ENCODE measurements around the gene CD160. TPM values are rescaled to one million over a fixed set of nuclear protein-coding genes. Genes with fewer than 3 reads are reported as not detected.
"Not testable (repeated sequence)": the region's sequence is repeated elsewhere in the genome, so short reads cannot be mapped to it uniquely, and the experiment has no call there.

CD160 gene
- total RNA-seq, 2 donors from 2014 or later: not detected

DNA sequence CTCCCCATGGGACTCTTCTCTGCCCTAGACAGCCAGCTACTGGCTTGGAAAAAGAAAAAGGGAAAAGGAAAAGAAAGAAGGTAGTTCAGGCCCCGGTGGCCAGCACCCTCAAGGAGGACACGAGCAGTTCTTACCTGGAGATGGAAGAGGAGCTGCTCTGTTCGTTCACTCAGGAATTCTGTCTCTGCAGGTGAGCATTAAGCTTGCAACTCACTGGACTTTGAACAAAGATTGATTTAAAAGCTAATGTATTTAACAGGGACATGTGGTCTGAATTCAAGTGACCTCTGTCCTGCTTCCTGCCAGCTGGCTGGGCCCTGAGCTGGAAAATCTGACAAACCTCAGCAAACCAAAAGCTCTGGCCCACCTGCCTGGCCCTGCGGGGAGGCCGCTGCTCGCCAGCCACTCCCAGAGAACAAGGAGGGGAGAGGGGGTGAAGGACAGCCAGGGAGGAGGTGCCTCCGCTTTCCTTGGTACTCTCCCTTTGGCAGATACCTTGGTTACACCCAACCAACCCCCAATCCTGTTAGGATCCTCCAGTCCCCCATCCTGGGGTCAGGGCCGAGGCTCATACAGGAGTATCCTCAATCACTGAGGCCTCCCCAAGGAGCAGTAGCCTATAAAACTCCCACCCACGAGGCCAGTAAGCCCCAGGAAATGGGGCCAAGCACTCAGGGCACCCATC is 12.0 kb upstream of the CD160 start, which contains the start of gene PDZK1:
TSS of gene PDZK1 (minus strand) at position 186 of the 685 bp plus-strand sequence. CDS start 19,347 bp downstream, outside the sequence.
- intact Hi-C loops (cut with DNase I): no loop called here
- no peak for DNase-seq (ENCODE audit: low spot score)

DNA sequence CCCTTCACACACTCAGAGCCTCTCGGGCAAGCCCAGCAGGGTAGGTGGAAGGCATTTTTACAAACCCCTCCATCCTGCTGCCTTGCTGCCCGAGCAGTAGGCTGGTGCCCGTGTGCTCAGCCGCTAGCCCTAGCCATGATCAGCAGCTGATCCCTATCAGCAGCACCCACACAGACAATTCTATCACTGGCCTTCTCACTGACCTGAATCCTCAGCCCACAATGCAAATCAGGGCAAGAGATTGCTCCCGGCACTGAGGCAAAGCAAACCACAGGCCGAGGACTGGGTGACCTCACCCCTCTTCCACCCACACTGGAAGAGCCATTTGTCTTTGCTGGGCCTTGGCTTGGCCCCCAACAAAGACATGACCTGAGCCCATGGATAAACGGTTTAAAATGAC is 11.2 kb upstream of the CD160 start:
- intact Hi-C loops (cut with DNase I): no loop called here
- no peak for DNase-seq (ENCODE audit: low spot score)

- DNase-seq (ENCODE audit: low spot score): no peak
- intact Hi-C loops (cut with DNase I): no loop called here
Measured at GRCh38 chr1:145710291-145711027, 8.8 kb upstream of the CD160 start.

DNA sequence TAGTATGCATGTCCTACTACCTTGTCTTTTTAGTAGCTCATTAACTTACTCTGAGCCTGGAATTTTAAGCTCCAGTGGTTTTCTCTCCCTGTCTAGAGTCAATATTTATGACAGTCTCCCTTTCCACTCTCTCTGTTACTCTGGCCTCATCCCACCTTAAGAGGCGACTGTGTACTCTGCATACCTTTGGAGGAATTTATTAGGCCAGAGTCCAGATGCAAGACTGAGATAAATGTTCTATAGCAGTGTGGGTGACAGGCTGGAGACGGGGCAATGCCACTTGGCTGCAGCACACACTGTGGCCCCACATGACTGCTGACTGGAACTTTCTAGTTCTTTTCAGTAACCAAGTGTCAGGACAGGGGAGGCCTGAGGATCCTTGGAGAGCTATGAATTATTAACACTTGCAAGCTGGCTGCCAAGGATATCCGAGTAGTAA is 8.1 kb upstream of the CD160 start:
- intact Hi-C loops (cut with DNase I): no loop called here
- DNase-seq (ENCODE audit: low spot score): no peak

GRCh38 chr1:145714524-145715111 is 4.7 kb upstream of the CD160 start:
- intact Hi-C loops (cut with DNase I): no loop called here
- no peak for DNase-seq (ENCODE audit: low spot score)

- intact Hi-C loops (cut with DNase I): no loop called here
- no peak for DNase-seq (ENCODE audit: low spot score)
Measured at GRCh38 chr1:145716641-145717345, 2.5 kb upstream of the CD160 start.

- no peak for DNase-seq (ENCODE audit: low spot score)
- intact Hi-C loops (cut with DNase I): no loop called here
Measured at GRCh38 chr1:145717833-145718232, 1.5 kb upstream of the CD160 start.

DNA sequence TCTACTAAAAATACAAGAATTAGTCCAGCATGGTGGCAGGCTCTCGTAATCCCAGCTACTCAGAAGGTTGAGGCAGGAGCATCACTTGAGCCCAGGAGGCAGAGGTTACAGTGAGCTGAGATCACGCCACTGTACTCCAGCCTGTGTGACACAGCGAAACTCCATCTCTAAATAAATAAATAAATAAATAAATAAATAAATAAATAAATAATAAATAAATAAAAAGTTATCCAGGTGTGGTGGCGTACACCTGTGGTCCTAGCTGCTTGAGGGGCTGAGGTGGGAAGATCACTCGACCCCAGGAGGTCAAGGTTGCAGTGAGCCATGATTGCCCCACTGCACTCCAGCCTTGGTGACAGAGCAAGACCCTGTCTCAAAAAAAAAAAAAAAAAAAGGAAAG is 834 bp upstream of the CD160 start:
- DNase-seq (ENCODE audit: low spot score); intact Hi-C loops (cut with DNase I): not testable (repeated sequence)

DNA sequence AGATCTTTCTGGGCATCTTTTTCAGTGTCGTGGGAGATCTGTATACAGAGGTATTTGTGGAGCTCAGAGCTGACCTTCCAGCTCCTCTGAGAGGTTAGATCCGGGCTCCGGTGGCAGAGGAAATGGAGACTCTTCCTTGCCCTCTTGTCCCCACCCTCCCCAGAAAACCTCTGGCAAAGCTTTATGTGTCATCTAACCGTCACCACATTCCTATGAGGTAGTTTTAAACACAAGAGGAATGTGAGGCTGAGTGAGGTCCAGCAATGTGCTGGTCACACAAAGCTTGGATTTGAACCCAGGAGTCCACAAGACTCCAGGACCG is 1.2 kb downstream of the CD160 start:
- no peak for DNase-seq (ENCODE audit: low spot score)
- intact Hi-C loops (cut with DNase I): no loop called here

DNA sequence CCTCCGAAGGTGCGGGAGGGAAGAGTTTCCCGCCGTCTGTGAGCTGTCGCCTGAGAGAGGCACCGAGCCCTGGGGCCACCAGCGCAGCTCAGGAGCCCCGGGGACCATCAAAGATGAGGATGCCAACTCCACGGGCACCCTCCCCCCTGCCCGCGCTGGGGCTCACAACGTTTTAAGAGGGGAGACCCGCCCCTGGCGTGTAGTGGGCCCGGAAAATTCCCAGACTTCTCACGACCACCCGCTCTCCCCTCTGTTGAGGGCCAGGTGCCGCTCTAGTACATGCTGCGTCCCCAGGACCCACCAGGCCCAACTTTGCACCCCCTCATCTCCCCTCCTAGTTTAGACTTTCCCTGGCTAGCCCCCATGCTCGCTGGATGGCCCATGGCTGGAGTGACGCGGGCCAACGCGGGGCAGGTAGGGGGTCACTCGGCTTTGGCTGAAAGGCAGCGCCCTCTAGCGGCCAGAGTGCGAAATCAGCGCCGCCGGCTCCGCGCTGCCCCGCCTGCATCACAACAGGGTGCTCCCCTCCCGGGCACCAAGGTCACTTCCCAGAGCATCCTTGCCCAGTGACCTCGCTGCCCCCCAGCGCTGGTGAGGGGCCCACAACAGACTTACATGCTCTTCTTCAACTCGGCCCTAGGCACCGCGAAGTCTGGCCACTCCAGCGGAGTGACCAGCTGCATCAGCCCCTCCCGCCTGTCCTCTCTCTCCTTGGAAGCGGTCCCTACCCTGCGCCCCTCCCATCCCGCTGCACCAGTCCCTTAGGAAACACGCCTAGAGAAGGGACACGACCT is 1.8 kb downstream of the CD160 start:
- intact Hi-C loops (cut with DNase I): no loop called here
- DNase-seq (ENCODE audit: low spot score): peak; percentile 92

DNA sequence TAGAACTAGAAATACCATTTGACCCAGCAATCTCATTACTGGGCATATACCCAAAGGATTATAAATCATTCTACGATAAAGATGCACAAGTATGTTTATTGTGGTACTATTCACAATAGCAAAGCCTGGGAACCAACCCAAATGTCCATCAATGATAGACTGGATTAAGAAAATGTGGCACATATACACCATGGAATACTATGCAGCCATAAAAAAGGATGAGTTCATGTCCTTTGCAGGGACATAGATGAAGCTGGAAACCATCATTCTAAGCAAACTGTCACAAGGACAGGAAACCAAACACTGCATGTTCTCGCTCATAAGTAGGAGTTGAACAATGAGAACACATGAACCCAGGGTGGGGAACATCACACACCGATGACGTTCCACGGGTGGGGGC is 6.9 kb downstream of the CD160 start:
- DNase-seq (ENCODE audit: low spot score); intact Hi-C loops (cut with DNase I): not testable (repeated sequence)

DNA sequence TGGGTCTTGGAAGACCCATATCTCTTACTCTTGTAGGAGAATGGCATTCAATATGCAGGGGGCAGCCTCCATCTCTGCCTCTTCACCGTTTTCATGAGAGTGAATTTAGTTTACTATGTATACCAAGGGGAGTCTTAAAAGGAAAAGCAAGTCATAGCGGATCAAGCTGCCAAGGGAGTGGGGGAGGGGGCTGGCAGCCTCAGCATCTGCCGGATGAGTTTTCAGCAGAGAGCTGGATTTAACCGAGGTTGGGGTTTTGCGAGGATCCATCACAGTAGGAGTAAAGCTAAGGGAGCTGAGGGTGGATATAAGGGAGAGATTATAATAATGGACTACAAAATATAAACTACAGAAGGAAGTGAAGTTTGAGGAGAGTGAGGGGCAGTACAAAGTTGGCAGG is 9.9 kb downstream of the CD160 start:
- intact Hi-C loops (cut with DNase I): no loop called here
- no peak for DNase-seq (ENCODE audit: low spot score)

DNA sequence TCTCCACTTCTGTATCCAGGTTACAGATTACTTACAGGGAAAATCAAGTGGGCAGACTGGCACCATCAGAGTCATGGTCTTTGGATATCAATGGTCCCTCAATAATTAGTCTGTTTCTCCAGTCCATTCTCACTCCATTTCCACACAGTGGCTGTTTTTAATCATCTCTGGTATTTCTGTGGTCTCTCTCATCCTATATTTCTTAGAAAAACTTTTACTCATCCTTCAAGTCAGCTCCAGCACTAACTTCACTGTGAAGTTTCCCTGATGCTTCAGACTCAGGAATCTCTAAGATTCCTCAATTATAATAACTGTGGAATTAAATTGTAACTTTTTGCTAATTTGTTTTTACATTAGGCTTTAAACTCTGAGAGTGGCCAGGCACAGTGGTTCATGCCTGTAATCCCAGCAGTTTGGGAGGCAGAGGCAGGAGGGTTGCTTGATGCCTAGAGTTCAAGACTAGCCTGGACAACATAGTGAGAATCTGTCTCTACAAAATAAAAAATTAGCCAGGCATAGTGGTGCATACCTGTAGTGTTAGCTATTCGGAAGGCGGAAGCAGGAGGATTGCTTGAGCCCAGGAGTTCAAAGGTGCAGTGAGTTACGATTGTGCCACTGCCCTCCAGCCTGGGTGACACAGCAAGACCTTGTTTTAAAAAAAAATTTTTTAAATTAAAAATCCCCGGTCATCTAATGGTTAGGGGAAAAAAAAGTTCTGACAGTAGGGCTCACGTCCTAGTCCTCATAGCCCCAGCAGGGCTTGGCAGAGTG is 10.6 kb downstream of the CD160 start:
- DNase-seq (ENCODE audit: low spot score): no peak
- intact Hi-C loops (cut with DNase I): no loop called here

DNA sequence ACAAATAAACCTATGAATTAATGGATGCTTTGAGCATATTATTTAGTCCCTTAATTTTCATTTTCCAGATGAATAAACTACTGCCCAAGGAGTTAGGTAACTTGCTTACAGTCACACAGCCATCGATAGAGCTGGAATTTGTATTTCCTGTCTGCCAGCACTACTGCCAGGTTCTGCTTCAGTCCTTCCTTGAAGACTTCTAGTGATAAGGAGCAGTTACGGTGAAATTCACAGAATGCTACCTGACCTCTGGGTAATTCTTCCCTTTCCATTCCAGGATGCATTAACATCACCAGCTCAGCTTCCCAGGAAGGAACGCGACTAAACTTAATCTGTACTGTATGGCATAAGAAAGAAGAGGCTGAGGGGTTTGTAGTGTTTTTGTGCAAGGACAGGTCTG is 11.2 kb downstream of the CD160 start:
- no peak for DNase-seq (ENCODE audit: low spot score)
- intact Hi-C loops (cut with DNase I): no loop called here

DNA sequence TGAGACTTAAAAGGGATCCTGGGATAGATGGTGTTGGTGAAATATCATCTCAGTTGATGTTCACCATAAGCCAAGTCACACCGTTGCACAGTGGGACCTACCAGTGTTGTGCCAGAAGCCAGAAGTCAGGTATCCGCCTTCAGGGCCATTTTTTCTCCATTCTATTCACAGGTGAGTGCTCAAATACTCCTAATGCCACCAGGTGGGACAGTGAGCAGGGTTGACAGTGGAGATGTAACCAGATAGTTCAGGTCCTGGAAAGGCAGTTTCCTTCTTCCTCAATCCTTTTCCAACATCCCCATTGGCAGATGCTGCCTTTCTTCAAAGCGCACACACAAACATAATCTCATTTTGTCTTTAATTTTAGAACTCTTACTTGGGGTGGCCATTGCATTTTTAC is 11.6 kb downstream of the CD160 start:
- intact Hi-C loops (cut with DNase I): no loop called here
- no peak for DNase-seq (ENCODE audit: low spot score)

- DNase-seq (ENCODE audit: low spot score): no peak
- intact Hi-C loops (cut with DNase I): no loop called here
Measured at GRCh38 chr1:145736191-145736590, 16.9 kb downstream of the CD160 start.

- intact Hi-C loops (cut with DNase I): no loop called here
Measured at GRCh38 chr1:145740269-145740668, 21.0 kb downstream of the CD160 start.

DNA sequence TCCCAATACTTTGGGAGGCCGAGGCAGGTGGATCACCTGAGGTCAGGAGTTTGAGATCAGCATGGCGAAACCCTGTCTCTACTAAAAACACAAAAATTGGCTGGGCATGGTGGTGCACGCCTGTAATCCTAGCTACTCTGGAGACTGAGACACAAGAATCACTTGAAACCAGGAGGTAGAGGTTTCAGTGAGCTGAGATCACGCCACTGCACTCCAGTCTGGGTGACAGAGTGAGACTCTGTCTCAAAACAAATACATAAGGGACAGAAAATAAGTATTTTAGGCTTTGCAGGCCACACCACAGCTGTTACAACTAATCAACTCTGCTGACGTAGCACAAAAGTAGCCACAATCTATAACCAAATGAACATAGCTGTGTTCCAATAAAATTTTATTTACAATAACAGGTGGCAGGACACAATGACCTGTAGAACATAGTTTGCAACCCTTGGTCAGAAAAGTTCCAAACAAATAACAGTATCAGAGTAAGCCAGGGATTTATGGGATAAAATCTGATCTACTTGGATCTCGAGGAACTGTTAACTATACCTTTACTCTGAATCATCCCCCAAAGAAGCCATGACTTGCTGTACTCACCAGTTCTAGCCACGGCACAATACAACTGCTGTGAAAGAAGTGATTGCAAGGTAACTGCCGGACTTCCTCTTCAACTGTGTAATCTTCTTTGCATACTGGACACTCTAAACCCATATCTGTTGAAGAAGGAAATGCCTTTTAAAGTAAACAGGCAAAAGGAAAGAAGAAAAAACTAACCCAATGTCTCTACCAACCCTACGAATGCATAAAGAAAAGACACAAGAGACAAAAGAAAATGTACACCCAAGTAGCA is 28.3 kb downstream of the CD160 start:
- intact Hi-C loops (cut with DNase I): no loop called here
- DNase-seq (ENCODE audit: low spot score): no peak

More at GRCh38 chr1:145740269-145740668, 21.0 kb downstream of the CD160 start:
- no peak for DNase-seq (ENCODE audit: low spot score)

Data from posterior vena cava (tissue), 2 donors.